Sigmoid colon (tissue), 7 donors: ENCODE measurements around the gene GNAT1. TPM values are rescaled to one million over a fixed set of nuclear protein-coding genes. Genes with fewer than 3 reads are reported as not detected.

Experiments used
- DNase-seq: peaks from one replicate; pipeline ENCODE4 v3.0.0-alpha.2; 2019
- H3K27ac ChIP-seq, 4 donors: fragments of 200-600 bp; sonication (generic); one replicate each; pipeline ENCODE4 v1.5.1; 2016 to 2019; ENCODE audit warnings: mild to moderate bottlenecking in 1 of 4
- H3K27me3 ChIP-seq, 3 donors: fragments of 200-600 bp; sonication (generic); one replicate each; pipeline ENCODE4 v1.5.1; 2019; ENCODE audit warnings: mild to moderate bottlenecking in 1 of 3
- H3K36me3 ChIP-seq, 4 donors: fragments of 200-600 bp; sonication (generic); one replicate each; pipeline ENCODE4 v1.5.1; 2016 to 2019
- H3K4me1 ChIP-seq, 4 donors: fragments of 200-600 bp; sonication (generic); one replicate each; pipeline ENCODE4 v1.5.1; 2017 to 2019
- H3K4me3 ChIP-seq, 4 donors: fragments of 200-600 bp; sonication (generic); one replicate each; pipeline ENCODE4 v1.5.1; 2017 to 2019; ENCODE audit warnings: mild to moderate bottlenecking in 2 of 4, moderate library complexity in 1 of 4
- H3K9me3 ChIP-seq, 4 donors: fragments of 200-600 bp in 3 of 4; sonication (generic) in 3 of 4; one replicate each; pipeline versions ENCODE4 v1.5.1 to v1.6.1; 2013 to 2019
- EP300 ChIP-seq, 4 donors: sonication (generic); formaldehyde crosslinking; IDR thresholded peaks; one replicate each; pipeline ENCODE4 v1.6.1; 2017; ENCODE audit warnings: antibody characterized with exemption in 4 of 4
- POLR2A ChIP-seq, 2 donors: fragments of 450-650 bp; IDR thresholded peaks; one replicate each; pipeline ENCODE4 v1.6.1; 2016; ENCODE audit warnings: antibody characterized with exemption in 2 of 2, mild to moderate bottlenecking in 2 of 2, moderate library complexity in 2 of 2
- POLR2AphosphoS5 ChIP-seq, 4 donors: sonication (generic); formaldehyde crosslinking; IDR thresholded peaks; one replicate each; pipeline ENCODE4 v1.6.1; 2017; ENCODE audit warnings: antibody characterized with exemption in 4 of 4
- WGBS, 2 donors: extraction: QIAGEN DNeasy Blood & Tissue Kit; methylation state at CpG; one replicate each; pipeline ENCODE4 v1.1.7; 2013; 5-methylcytosine and 5-hydroxymethylcytosine counted together
- intact Hi-C: fragments of 100-400 bp; cut with DNase I; formaldehyde crosslinking; loops from one replicate; pipeline ENCODE4 v1.15.1; 2023
- polyA plus RNA-seq, 3 donors: library from polyadenylated mRNA; stranded (reverse); fragments of 200-250 nt; gene quantifications; one replicate each; pipeline ENCODE4 v1.2.3, GENCODE V29; 2013
- total RNA-seq, 4 donors: library from RNA; depleted of rRNA; stranded (reverse); fragments of >200 nt; gene quantifications; one replicate each; pipeline ENCODE4 v1.1.0, GENCODE V29; 2016
- TF ChIP-seq, protein P1 (sequence below), 4 experiments: fragments of 450-650 bp in 3 of 4; fragments of 200-600 bp in 1 of 4; IDR thresholded peaks; one replicate each; pipeline ENCODE4 v1.5.1; 2016 to 2019; ENCODE audit warnings: antibody characterized with exemption in 4 of 4, mild to moderate bottlenecking in 3 of 4, moderate library complexity in 2 of 4
- donor health status: healthy with polysubstance abuse.
- donor health status: Bipolar disorder and iron deficiency.
- donor health status: healthy.

Gene GNAT1
- total and polyA plus RNA-seq, 7 donors: 0.06 TPM; not detected in 6

DNA sequence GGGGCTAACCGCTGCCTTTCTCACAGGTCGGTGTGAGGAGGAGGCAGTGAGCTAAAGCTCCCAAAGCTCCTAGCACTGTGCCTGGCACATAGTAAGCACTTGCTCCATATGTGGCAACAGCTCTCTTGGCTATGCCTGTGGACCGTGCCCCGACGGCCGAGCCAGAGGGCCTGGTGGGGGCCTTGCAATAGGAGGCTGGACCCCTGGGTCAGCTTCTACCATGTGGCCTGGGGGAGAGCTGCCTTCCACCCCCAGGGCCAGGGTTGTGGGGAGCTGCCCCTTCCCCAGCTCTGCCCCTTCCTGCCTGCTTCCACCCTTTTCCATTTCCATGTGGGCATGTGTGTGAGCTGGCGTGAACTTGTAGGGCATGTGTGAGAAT is 16.9 kb upstream of the GNAT1 start:
- TF ChIP-seq POLR2A (IDR thresholded peaks at IDR 0.05): no peak
- TF ChIP-seq, protein P1, sequence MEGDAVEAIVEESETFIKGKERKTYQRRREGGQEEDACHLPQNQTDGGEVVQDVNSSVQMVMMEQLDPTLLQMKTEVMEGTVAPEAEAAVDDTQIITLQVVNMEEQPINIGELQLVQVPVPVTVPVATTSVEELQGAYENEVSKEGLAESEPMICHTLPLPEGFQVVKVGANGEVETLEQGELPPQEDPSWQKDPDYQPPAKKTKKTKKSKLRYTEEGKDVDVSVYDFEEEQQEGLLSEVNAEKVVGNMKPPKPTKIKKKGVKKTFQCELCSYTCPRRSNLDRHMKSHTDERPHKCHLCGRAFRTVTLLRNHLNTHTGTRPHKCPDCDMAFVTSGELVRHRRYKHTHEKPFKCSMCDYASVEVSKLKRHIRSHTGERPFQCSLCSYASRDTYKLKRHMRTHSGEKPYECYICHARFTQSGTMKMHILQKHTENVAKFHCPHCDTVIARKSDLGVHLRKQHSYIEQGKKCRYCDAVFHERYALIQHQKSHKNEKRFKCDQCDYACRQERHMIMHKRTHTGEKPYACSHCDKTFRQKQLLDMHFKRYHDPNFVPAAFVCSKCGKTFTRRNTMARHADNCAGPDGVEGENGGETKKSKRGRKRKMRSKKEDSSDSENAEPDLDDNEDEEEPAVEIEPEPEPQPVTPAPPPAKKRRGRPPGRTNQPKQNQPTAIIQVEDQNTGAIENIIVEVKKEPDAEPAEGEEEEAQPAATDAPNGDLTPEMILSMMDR (IDR thresholded peaks at IDR 0.05): no peak
- no peak for TF ChIP-seq POLR2AphosphoS5 (IDR thresholded peaks at IDR 0.05)
- no peak for TF ChIP-seq EP300 (IDR thresholded peaks at IDR 0.05)
- Histone ChIP-seq H3K9me3 (no peaks in the 10 kb centered on the region), H3K27me3 (no peaks in the 10 kb centered on the region), H3K36me3 (peaks cover 0 to 21% (median 4%) of the 10 kb centered on the region in 4 donors), H3K4me3 (no peak overlapping the region), H3K4me1 (peaks cover 0 to 12% (median 3%) of the 10 kb centered on the region in 4 donors), H3K27ac (no peak overlapping the region)
- WGBS, 2 donors: 93 to 96% methylated on average over 7 of the region's 7 CpGs
- no peak for DNase-seq
- intact Hi-C loops: no loop called here

DNA sequence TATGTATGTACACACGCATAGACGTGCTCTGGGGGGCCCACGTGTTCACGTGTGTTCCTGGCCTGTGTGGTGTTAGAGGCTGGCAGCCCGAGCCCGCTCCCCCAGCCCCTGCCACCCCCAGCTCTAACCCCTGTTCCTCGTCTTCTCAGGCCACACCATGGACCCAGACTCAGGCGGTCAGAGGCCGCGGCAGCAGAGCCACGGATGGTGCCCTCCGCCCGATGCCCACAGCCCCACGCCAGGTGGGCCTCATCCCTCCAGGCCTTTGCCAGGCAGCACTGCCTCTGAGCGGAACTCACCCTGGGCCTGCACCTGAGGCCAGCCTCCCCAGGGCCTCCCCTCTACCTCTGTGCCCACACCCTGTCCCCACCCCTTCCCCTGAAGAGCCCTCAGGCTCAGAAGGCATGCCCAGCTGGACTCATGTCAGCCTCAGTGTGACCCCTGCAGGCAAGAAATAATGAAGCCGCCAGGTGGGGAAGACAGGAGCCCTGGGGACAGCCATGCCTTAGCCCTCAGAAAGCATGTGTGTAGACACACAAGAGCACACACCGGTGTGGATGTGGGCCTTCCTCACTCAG is 16.4 kb upstream of the GNAT1 start:
- H3K27me3 ChIP-seq: no peaks in the 10 kb centered on the region
- TF ChIP-seq, protein P1 (IDR thresholded peaks at IDR 0.05): no peak
- TF ChIP-seq POLR2A (IDR thresholded peaks at IDR 0.05) (no peak), EP300 (IDR thresholded peaks at IDR 0.05) (no peak), POLR2AphosphoS5 (IDR thresholded peaks at IDR 0.05) (no peak)
- no peak overlapping the region for H3K4me3 ChIP-seq
- no peak for DNase-seq
- no peaks in the 10 kb centered on the region for H3K9me3 ChIP-seq
- H3K27ac ChIP-seq: no peak overlapping the region
- peaks cover 0 to 21% (median 4%) of the 10 kb centered on the region in 4 donors for H3K36me3 ChIP-seq
- intact Hi-C loops: loop anchor here (5.0 kb wide), 1 partner anchor 38 kb away; no protein-coding TSS in a partner anchor
- WGBS, 2 donors: 88 to 92% methylated on average over 17 of the region's 17 CpGs
- peaks cover 0 to 9% (median under 1%) of the 10 kb centered on the region in 4 donors for H3K4me1 ChIP-seq

DNA sequence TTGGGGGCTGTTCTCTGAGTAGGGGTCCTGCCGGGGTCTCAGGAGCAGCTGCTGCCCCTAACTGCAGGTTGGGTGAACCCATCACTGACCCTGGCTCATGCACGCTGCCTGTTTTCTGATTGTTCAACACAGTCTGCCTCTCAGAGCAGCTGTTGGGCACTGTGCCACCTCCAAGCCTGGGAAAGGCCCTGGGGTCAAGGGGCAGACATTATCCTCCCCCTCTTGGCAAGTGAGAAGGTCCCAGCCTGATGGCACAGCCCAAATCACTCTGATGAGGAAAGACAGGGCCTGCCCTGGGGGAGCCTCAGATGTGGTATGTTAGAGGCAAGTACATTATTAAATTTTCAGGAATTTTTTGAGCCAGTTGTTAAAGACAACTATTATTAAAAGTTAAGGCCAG is 14.1 kb upstream of the GNAT1 start:
- H3K4me1 ChIP-seq: peaks cover 0 to 8% (median 0%) of the 10 kb centered on the region in 4 donors
- intact Hi-C loops: loop anchor here (5.0 kb wide), 1 partner anchor 40 kb away; no protein-coding TSS in a partner anchor
- no peak for TF ChIP-seq EP300 (IDR thresholded peaks at IDR 0.05)
- TF ChIP-seq, protein P1 (IDR thresholded peaks at IDR 0.05): no peak
- no peak for TF ChIP-seq POLR2AphosphoS5 (IDR thresholded peaks at IDR 0.05)
- TF ChIP-seq POLR2A (IDR thresholded peaks at IDR 0.05): no peak
- DNase-seq: no peak
- H3K9me3 ChIP-seq: no peaks in the 10 kb centered on the region
- peaks cover 0 to 26% (median 4%) of the 10 kb centered on the region in 4 donors for H3K36me3 ChIP-seq
- H3K27me3 ChIP-seq: no peaks in the 10 kb centered on the region
- WGBS, 2 donors: 19 to 71% methylated on average over 2 of the region's 2 CpGs
- no peak overlapping the region for H3K4me3 ChIP-seq
- no peak overlapping the region for H3K27ac ChIP-seq

DNA sequence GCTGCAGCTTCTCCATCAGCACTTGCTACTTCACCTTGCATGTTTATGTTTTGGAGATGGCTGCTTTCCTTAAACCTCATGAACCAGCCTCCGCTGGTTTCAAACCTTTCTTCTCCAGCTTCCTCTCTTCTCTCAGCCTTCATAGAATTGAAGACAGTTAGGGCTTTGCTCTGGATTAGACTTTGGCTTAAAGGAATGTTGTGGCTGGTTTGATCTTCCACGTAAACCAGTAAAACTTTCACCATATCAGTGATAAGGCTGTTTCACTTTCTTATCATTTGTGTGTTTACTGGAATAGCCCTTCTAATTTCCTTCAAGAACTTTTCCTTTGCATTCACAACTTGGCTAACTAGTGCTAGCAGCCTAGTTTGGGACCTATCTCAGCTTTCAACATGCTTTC is 11.7 kb upstream of the GNAT1 start:
- TF ChIP-seq POLR2A (IDR thresholded peaks at IDR 0.05): no peak
- TF ChIP-seq, protein P1 (IDR thresholded peaks at IDR 0.05): no peak
- TF ChIP-seq EP300 (IDR thresholded peaks at IDR 0.05): no peak
- no peak for TF ChIP-seq POLR2AphosphoS5 (IDR thresholded peaks at IDR 0.05)
- Histone ChIP-seq H3K4me1 (no peaks in the 10 kb centered on the region), H3K27me3 (no peaks in the 10 kb centered on the region), H3K36me3 (peaks cover 0 to 21% (median 0%) of the 10 kb centered on the region in 4 donors), H3K9me3 (no peaks in the 10 kb centered on the region), H3K27ac (no peak overlapping the region), H3K4me3 (no peak overlapping the region)
- 4 to 31% methylated on average over 2 of the region's 2 CpGs for WGBS, 2 donors
- DNase-seq: no peak
- intact Hi-C loops: loop anchor here (5.0 kb wide), 1 partner anchor 42 kb away; no protein-coding TSS in a partner anchor
